ENCODE measurements around the gene KCTD5.

DNA sequence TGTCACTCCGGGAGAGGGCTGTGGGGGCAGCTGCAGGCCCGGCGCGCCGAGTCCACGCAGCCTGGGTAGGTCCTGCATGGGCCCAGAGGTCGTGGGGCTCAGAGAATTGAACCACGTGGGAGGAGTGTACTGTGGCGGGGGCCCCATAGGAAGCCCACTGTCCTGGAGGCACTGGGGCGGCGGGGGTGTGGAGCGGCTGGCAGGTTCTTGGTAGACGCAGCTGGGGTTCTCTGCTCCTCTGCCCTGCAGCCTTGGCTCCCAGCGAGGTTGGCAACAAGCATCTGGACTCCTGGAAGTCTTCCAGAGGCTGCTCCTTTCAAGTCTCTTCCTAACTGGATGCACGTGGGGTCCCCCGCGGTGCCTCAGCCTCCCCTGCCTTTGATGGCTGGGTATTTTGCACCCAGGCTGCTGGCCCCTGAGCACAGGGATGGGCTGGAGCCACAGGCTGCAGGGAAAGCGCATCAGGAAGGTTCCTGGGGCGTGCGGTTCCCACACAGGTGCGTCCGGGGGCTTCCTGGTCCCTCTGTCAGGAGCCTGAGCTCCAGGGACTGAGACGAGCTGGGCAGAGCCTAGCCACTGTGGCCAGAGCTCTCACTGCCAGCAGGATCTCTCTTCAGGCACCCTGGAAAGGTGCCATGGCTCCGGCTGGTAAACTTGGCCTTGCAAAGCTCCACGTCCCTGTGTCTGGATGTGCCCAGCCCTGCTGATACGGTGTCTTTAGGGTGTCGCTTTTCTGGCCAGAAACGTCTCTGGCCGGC, 9.3 kb downstream of the KCTD5 start:
- no peak for TF ChIP-seq EZH2 (IDR thresholded peaks at IDR 0.05; ENCODE audit: low read length)
- TF ChIP-seq, protein P1, sequence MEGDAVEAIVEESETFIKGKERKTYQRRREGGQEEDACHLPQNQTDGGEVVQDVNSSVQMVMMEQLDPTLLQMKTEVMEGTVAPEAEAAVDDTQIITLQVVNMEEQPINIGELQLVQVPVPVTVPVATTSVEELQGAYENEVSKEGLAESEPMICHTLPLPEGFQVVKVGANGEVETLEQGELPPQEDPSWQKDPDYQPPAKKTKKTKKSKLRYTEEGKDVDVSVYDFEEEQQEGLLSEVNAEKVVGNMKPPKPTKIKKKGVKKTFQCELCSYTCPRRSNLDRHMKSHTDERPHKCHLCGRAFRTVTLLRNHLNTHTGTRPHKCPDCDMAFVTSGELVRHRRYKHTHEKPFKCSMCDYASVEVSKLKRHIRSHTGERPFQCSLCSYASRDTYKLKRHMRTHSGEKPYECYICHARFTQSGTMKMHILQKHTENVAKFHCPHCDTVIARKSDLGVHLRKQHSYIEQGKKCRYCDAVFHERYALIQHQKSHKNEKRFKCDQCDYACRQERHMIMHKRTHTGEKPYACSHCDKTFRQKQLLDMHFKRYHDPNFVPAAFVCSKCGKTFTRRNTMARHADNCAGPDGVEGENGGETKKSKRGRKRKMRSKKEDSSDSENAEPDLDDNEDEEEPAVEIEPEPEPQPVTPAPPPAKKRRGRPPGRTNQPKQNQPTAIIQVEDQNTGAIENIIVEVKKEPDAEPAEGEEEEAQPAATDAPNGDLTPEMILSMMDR (optimal IDR thresholded peaks at IDR 0.05 in 1 of 3, IDR thresholded peaks at IDR 0.05 in 1 of 3, conservative IDR thresholded peaks at IDR 0.05 in 1 of 3; ENCODE audit: extremely low read depth in 1 of 3, insufficient read depth in 2 of 3, low read length in 3 of 3) = no peak

All from keratinocyte (primary cell).